Activated T-helper 1 cell treated with Interleukin-2 at 50 U/mL for 16 hours (primary cell): ENCODE measurements around the gene RASA3.
"Not testable (repeated sequence)": the region's sequence is repeated elsewhere in the genome, so short reads cannot be mapped to it uniquely, and the experiment has no call there.

ENCODE experiments used
- DNase-seq: peaks from one replicate; pipeline ENCODE4 v3.0.0-alpha.2; 2020; ENCODE audit warnings: low read depth

RASA3 gene, protein sequence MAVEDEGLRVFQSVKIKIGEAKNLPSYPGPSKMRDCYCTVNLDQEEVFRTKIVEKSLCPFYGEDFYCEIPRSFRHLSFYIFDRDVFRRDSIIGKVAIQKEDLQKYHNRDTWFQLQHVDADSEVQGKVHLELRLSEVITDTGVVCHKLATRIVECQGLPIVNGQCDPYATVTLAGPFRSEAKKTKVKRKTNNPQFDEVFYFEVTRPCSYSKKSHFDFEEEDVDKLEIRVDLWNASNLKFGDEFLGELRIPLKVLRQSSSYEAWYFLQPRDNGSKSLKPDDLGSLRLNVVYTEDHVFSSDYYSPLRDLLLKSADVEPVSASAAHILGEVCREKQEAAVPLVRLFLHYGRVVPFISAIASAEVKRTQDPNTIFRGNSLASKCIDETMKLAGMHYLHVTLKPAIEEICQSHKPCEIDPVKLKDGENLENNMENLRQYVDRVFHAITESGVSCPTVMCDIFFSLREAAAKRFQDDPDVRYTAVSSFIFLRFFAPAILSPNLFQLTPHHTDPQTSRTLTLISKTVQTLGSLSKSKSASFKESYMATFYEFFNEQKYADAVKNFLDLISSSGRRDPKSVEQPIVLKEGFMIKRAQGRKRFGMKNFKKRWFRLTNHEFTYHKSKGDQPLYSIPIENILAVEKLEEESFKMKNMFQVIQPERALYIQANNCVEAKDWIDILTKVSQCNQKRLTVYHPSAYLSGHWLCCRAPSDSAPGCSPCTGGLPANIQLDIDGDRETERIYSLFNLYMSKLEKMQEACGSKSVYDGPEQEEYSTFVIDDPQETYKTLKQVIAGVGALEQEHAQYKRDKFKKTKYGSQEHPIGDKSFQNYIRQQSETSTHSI

DNA sequence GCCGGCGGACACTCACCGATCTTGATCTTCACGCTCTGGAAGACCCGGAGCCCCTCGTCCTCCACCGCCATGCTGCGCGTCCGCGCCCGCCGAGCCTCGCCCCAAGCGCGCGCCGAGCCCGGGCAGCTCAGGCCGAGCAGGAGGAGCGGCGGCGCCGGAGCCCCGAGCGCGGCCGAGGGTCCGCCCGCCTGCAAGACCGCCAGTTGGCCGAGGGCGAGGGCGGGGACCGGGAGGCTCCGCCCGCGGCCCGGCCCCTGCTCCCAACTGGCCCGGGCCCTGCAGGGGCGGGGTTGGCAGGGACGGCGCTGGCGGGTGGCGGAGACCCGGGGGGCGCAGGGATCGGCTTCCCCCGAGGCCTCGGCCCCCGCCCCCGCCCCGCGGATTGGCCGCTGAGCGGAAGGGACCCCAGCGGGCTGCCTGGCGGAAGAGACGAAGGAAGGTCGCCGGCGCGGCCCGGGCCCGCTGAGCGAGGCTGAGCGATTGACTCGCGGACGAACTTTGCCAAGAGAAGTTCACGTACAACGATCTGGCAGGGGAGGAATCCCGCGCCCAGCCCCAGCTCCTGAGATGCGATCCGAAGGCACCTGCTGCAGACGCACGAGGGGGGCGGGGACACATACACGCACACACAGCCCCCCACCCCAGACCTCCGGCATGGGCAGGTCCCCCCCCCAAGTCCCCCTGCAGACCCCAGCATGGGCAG, at the start of gene RASA3:
Gene RASA3 (minus strand): TSS at position 205 of the 703 bp plus-strand sequence. CDS start 134 bp downstream, at position 71.
- peak; percentile 65 for DNase-seq

DNA sequence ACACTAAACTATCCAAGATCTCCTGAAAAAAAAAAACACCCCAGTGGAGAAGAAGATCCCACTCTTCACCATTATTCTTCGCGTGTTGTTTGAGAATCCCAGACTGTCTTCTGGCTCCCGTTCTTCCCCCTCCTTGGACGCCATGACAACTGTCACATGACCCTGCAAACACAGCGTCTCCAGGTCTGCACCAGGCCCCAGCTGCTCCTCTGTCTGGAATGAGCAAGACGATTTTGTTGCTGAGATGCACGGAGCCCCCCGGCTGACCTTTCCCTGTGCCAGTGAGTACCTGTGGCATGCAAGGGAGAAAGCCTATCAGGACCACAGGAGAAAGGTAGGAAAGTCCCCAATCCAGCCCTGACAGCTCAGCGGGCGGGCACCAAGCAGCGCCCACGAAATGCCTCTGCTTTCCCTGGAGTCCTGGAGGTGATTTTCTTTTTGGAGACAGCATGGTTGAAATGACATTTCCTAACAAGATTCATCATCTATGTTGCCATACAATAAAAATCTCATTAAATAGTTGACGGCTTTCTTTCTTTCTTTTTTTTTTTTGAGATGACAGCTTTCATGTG, 46.8 kb upstream of the RASA3 start, which contains the start of gene CFAP97D2:
Gene CFAP97D2 (plus strand): TSS at position 171 of the 572 bp plus-strand sequence. CDS start 74 bp downstream, at position 245.
- no peak for DNase-seq

DNA sequence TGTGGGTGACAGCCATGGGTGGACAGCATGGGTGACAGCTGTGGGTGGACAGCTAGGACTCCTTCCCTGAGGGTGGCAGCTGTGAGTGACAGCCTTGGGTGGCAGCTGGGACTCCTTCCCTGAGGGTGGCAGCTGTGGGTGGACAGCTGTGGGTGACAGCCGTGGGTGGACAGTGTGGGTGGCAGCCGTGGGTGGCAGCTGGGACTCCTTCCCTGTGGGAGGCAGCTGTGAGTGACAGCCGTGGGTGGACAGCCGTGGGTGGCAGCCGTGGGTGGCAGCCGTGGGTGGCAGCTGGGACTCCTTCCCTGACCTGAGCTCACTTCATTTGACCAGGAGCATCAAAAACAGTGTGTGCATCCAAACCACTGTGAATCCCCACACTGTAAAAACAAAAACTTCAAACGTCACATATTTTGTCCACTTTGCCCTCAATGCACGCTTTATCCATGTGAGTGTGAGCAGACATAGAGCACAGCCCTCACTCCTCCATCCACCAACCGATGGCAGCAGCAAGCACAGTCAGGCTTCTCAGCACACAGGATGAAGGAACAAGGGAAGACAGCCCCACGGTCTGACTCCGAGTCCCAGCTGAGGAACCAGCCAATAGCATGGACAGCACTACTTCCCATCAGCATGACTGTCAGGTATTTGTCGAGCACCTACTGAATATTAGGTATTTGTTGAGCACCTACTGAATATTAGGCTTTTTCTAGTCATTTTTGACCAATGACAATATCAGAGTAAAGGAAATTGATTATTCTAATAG, 45.0 kb upstream of the RASA3 start:
- DNase-seq: no peak

DNA sequence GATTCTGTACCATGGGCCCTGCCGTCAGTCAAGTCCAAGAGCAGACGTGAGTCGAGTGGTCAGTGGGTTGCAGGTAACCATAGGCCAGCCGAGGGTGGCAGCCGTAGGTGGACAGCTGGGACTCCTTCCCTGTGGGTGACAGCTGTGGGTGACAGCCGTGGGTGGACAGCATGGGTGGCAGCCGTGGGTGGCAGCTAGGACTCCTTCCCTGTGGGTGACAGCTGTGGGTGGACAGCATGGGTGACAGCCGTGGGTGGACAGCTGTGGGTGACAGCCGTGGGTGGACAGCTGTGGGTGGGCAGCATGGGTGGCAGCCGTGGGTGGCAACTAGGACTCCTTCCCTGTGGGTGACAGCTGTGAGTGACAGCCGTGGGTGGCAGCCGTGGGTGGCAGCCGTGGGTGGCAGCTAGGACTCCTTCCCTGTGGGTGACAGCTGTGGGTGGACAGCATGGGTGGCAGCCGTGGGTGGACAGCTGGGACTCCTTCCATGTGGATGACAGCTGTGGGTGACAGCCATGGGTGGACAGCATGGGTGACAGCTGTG, 44.0 kb upstream of the RASA3 start:
- DNase-seq: not testable (repeated sequence)

DNA sequence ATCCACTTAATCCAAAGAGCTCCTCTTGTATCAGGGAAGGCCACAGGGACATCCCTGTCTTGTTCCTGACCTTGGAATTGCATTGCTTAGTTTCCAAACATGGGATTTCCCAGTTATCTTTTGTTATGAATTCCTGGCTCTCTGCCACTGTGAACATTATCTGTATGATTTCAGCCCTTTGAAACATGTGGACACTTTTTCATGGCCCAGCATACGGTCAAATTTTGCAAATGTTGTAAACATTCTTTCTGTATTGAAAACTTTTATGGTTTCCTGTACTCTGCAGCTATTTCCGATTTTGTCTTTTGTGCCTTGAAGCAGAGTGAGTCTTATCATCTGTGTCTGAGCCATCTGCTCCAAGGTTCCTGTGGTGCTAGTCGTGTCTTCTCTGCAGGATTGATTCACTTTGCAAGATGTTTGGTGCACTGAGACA, 42.1 kb upstream of the RASA3 start:
- no peak for DNase-seq

DNA sequence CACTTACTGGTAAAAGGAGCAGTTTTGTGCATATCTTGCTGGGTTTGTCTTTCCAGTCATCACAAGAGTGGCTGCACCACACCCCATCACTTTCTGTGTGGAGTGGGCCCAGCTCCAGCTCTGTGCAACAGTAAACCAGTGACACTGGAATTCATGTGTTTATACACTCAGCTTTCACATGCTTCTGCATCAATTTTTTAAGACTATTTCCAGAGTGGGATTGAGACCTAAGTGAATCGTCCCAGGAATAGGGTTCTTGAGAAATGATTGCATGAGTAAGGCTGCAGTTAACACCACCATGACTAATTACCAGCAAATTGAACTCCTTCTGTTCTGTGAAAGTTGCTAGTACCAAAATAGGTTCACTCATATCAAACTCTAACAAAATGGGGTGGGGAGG, 41.3 kb upstream of the RASA3 start:
- DNase-seq: no peak

DNA sequence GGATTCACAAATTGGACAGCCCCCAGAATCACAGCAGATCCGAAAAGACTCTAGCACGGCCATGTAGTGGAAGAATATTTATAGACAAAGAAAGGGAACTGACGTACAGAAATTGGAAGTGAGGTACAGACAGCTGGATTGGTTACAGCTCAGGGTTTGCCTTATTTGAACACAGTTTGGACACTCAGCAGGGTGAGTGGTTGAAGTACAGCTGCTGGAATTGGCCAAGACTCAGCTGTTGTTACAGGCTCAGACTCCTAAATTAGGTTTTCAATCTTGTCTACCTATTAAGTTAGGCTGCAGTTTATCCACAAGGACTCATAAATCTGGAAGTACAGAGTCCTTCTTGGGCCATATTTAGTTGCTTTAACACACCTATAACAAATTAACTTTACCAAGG, 40.8 kb upstream of the RASA3 start:
- DNase-seq: no peak

DNA sequence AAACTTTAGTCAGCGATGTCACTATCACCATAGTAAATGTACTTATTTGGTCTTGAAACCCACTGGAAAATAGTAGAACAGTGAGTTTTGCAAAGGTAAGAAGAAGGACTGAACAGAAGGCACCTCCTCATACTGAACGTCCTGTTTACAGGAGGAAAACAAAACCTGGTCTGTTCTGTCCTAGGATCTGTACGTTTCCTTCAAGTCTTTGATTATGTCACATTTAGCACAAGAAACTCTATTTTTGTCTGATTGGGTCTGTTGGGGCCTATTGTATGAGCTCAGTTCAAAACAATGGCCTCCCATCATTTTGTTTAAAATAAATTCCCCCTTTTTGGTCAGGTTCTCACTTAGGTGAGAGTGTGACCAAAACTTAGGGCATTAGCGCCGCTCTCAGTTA, 35.5 kb upstream of the RASA3 start:
- no peak for DNase-seq

DNA sequence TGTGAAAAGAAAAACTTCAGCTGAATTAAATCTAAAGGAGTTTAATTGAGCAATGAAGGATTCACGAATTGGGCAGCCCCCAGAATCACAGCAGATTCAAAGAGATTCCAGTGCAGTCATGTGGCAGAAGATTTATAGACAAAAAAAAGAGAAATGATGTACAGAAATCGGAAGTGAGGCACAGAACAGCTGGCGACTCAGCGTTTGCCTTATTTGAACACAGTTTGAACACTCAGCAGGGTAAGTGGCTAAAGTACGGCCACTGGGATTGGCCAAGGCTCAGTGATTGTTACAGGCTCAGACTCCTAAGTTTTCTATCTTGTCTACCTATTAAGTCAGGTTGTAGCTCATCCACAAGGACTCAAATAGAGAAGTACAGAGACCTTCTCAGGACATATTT, 35.0 kb upstream of the RASA3 start:
- no peak for DNase-seq

DNA sequence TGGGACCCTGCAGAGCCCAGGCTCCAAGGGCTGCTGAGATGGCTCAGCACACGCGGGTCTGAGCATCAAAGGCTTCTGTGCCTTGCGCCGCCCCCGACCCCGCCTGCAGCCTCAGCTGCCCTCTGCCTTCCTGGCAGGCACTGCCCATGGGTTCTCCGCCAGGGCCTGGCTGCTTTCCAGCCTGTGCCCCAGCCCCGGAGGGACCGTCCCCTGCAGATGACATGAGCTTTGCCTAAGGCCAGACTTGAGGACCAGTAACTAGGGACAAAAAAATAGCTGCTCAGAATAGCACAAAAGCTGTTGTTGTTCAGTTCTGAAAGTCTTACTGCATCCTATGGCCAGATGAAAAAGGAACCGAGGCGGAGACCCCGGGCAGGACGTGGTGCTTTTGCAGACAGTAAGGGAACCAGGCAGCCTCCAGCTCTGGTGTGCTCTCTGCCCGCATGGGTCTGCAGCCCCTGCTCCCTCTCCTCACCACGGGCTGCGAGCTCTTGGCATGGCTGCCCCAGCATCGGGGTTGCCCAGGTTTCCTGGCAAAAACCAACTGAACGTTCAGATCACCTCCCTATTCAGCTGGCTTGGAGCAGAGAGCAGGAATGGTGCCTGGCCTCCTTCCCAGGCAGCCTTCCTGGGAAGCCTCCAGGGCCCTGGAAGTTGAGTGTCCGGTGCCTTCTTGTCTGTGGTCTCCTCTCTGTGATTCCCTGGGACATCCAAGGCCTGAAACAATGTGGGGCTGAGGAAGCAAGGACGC, 34.1 kb upstream of the RASA3 start:
- no peak for DNase-seq

DNA sequence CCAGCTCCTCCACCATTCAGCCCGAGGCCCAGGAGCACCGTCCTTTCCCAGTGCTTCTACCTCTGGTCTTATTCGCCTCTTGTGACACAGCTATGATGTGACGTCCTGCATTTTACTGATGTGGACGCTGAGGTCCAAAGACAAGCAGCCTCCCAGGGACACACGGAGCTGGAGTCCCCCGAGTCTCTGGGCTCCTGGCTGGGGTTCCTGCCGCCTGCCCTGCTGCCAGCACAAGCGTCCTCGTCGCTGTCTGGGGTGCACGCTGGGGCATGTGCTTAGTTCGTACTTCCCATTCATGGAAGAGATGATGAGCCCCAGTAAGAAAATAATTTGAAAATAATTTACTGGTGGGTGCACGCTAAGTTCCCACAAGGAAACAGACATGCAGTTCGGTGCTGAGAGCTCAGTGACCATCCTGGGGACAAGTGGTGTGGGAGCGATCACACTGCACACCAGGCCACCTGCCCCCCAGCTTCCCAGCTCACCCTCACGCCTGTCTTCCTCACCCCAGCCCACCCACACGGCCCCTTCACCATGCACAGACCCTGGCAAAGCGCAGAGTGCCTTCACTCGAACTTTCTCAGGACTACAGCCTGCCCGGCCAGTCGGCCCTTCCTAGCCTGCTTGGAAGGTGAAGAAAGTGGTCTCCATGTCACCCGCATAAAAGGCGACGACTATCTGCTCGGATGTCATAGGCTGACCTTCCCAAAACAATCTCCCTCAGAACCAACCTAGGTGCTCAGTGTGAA, 32.4 kb upstream of the RASA3 start:
- DNase-seq: no peak

DNA sequence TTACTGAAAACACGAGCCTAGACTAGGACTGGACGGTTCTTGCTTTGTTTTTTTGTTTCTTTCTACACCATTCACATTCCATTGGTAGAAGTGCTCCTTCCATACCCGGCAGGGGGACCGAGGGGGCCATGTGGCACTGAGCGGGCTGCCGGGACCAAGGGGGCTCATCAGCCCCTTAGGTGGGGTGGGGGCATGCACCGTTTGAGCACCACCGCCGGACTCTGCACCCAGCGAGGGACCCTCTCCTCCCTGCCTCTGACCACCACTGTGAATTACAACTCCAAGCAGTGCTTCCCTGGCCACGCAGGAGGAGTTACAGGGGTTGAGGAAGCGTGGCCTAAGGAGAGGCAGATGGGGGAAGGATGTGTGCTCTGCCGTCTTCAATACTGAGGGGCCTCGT, 31.6 kb upstream of the RASA3 start:
- no peak for DNase-seq

DNA sequence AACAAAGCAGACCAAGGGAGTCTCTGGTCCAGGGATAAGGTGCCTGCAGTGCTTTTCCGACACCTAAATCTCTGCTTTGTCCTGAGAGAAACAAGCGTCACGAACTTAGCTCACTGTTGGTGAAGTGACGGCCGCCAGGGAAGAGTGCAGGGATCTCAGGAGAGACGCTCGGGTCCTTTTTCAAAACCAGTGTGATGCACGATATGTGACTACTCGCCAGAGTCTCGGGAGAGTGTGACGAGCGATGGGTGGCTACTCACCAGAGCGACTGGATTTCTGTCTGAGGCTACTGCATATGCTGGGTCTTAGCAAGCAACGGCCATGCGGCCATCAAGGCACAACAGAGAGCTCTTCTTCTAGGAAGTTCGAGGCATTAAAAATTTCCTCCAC, 30.1 kb upstream of the RASA3 start:
- DNase-seq: no peak

DNA sequence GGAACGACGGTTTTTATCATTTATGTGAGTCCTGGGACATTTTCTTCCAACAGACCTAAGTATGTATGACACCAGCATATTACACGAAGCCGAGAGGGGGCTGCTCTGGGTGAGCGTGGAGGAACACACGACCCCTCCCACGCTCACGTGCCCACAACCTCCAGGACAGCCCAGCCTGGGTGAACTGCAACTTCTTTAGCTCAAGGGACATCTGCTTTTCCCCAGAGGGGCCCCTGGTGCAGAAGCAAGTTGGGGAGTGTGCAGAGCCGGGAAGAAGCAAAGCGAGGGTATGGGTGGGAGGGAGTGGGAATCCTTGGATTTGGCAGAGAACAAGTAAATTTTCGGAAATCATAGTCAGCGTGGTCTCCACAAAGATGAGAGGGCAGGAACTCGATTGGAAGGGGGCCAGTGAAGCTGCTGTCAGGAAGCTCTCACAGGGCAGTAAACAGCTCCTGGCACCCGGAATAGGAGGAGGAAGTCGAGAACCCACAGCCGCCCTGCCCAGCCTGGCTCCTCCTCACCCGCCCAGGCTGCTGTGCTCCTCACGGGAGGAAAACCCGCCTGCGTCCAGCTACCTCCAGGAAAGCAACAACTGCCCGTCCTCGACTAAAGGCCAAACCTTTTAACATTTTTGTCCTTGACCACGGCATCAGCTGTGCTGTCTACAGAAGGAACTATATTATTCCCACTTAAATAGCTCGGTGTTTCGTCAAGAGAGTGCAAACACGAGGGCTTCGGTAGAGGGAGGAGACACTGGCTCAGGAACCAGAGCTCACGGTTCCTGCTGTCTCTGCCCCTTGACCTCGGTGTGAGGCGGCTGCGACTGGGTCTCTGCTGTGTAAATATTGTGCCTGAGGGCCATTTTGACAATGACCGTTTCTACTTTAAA, 29.5 kb upstream of the RASA3 start:
- DNase-seq: no peak

DNA sequence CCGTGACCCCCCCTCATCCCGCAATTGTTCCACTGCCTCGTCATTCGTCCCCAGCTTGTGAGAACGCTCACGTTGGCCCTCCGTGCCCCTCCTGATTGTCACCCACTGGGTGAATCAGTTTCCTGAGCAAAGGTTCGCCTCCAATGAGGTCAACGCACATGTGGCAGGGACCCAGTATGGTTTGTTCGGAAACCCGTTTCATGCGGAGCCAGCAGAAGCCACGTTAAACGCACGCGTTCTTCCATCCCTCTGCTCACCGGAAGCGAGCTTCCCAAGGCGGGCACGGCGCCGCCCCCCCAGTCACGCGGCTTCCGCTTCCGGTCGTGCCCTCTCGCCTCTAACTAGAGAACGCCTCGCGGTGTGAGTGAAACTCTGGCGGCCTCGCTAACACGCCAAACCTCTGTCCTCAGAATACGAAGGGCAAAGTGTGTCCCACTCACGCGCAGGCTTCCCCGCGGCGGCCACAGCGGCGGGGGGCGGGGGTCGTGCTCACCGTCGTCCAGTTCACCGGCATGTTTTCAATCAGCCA, 28.7 kb upstream of the RASA3 start:
- DNase-seq: no peak

DNA sequence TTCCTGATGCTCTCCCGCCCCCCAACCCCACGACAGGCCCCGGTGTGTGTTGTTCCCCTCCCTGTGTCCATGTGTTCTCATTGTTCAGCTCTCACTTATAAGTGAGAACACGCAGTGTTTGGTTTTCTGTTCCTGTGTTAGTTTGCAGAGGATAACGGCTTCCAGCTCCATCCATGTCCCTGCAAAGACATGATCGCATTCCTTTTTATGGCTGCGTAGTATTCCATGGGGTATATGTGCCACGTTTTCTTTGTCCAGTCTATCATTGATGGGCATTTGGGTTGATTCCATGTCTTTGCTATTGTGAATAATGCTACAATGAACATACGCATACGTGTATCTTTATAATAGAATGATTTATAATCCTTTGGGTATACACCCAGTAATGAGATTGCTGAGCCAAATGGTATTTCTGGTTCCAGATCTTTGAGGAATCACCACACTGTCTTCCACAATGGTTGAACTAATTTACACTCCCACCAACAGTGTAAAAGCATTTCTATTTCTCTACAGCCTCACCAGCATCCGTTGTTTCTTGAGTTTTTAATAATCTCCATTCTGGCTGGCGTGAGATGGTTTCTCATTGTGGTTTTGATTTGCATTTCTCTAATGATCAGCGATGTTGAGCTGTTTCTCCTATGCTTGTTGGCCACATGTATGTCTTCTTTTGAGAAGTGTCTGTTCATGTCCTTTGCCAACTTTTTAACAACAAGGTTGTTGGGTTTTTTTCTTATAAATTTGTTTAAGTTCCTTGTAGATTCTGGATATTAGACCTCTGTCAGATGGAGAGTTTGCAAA, 26.6 kb upstream of the RASA3 start:
- not testable (repeated sequence) for DNase-seq

DNA sequence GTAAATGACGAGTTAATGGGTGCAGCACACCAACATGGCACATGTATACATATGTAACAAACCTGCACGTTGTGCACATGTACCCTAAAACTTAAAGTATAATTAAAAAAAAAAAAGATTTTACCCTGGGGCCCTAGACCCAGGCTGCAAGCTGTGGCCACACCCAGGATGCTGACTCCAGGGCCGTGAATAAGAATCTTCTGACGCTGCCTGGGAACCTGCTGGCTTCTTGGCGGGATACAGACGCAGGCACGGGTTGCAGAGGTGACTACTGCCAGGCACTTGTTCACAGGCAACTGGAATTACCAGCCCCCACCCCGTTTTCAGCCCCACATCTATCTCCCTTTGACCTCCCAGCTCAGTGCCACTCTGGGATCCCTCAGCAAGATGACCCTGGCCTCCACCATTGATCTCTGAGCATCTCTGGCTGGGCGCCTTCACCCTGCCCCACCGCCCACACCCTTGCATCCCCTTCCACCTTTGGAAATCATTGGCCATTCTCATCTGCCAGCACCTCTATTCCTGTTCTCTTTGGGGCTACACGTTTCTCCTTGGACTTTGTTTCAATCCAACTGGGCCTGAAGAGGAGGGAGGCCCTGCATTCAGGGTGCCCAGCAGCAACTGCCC, 25.6 kb upstream of the RASA3 start:
- DNase-seq: no peak
